Kidney (tissue), 14 donors: ENCODE data around the gene CADM4. TPM values are rescaled to one million over a fixed set of nuclear protein-coding genes. Genes with fewer than 3 reads are reported as not detected.

ENCODE experiments used
- DNase-seq, 5 donors: peaks; one replicate each; pipeline ENCODE4 v3.0.0-alpha.2; 2013 to 2020
- FAIRE-seq: peaks from 2 replicates; lab custom pipeline; 2012; peaks lifted over from hg19 to GRCh38; lab: Jason Lieb, UNC
- H3K27ac ChIP-seq, 2 donors: one replicate each; pipeline ENCODE4 v1.7.0; 2013; ENCODE audit warnings: low read depth in 2 of 2, low read length in 2 of 2, inconsistent platforms in 1 of 2
- H3K27me3 ChIP-seq: one replicate; pipeline ENCODE4 v1.7.1; 2013; ENCODE audit warnings: low read length, inconsistent platforms; ENCODE audit not compliant: control insufficient read depth, insufficient read depth
- H3K36me3 ChIP-seq, 3 donors: one replicate each; pipeline versions ENCODE4 v1.7.0 to v1.7.1; 2013; ENCODE audit warnings: low read length in 3 of 3, control low read depth in 1 of 3, inconsistent platforms in 1 of 3; ENCODE audit not compliant: insufficient read depth in 3 of 3, control insufficient read depth in 2 of 3
- H3K4me1 ChIP-seq, 3 donors: one replicate each; pipeline versions ENCODE4 v1.7.0 to v1.7.1; 2013; ENCODE audit warnings: low read length in 3 of 3, inconsistent platforms in 1 of 3, low read depth in 1 of 3; ENCODE audit not compliant: control insufficient read depth in 2 of 3, insufficient read depth in 2 of 3
- H3K4me3 ChIP-seq, 3 donors: one replicate each; pipeline versions ENCODE4 v1.7.0 to v1.8.1; 2013; ENCODE audit warnings: low read length in 3 of 3, control low read depth in 1 of 3, inconsistent platforms in 1 of 3
- H3K9ac ChIP-seq, 3 donors: one replicate each; pipeline versions ENCODE4 v1.7.0 to v1.7.1; 2013; ENCODE audit warnings: low read length in 3 of 3, control low read depth in 1 of 3, inconsistent platforms in 1 of 3
- H3K9me3 ChIP-seq, 3 donors: one replicate each; pipeline versions ENCODE4 v1.7.0 to v1.7.1; 2013; ENCODE audit warnings: low read length in 3 of 3, control low read depth in 1 of 3, inconsistent platforms in 1 of 3; ENCODE audit not compliant: control insufficient read depth in 2 of 3, insufficient read depth in 1 of 3
- CTCF ChIP-seq: IDR thresholded peaks from 3 replicates; pipeline ENCODE4 v1.5.1; 2012; ENCODE audit warnings: mild to moderate bottlenecking, moderate library complexity, borderline replicate concordance; ENCODE audit not compliant: insufficient read depth; ENCODE audit errors: extremely low read depth
- intact Hi-C: fragments of 100-400 bp; cut with DNase I; formaldehyde crosslinking; loops from one replicate; pipeline ENCODE4 v1.11.1; 2022
- polyA plus RNA-seq: library from polyadenylated mRNA; stranded (reverse); fragments of 350-450 nt; fragmentation: Illumina TruSeq; extraction: RNeasy Lipid Tissue Mini Kit (QIAGEN cat#74804); gene quantifications from one replicate; pipeline ENCODE4 v1.2.3, GENCODE V29; 2014; ENCODE audit warnings: low read depth, low replicate concordance; ENCODE audit not compliant: insufficient read depth
- total RNA-seq: library from RNA; stranded (reverse); fragmentation: NEBNext Ultra II Directional; extraction: Animal tissue kit (Norgen Biotek cat#: 25700); gene quantifications from one replicate; pipeline ENCODE4 v1.2.1, GENCODE V29; 2021
- donor health status: control.
- donor health status: control.
- donor health status: control.
- donor health status: control.
- donor health status: control.
- donor health status: DM: yes; HTN: yes; CAD: no.
- donor health status: Normal renal cell carcinoma (clear cell type).

The CADM4 gene
- total and polyA plus RNA-seq, 2 donors from 2014 or later = 25.3 to 47.0 TPM

- TF ChIP-seq CTCF = no peak
- Histone ChIP-seq H3K27me3 (no peaks in the 10 kb centered on the region), H3K4me3 (no peak overlapping the region), H3K4me1 (no peaks in the 10 kb centered on the region), H3K9me3 (peaks cover 0 to 6% (median 0%) of the 10 kb centered on the region in 3 donors), H3K9ac (no peak overlapping the region), H3K36me3 (no peaks in the 10 kb centered on the region), H3K27ac (no peak overlapping the region)
- FAIRE-seq = no peak
- intact Hi-C loops = no loop called here
- DNase-seq = no peak
Observed at GRCh38 chr19:43660971-43661360, 21.3 kb upstream of the CADM4 start.

GRCh38 chr19:43660301-43660970, 20.8 kb upstream of the CADM4 start:
- intact Hi-C loops = no loop called here
- Histone ChIP-seq H3K4me3 (no peak overlapping the region), H3K36me3 (no peaks in the 10 kb centered on the region)

GRCh38 chr19:43658494-43658893, 18.8 kb upstream of the CADM4 start:
- Histone ChIP-seq H3K9ac (no peak overlapping the region), H3K27ac (no peak overlapping the region), H3K36me3 (no peaks in the 10 kb centered on the region), H3K4me3 (no peak overlapping the region), H3K9me3 (peaks cover 0 to 6% (median 0%) of the 10 kb centered on the region in 3 donors), H3K27me3 (no peaks in the 10 kb centered on the region), H3K4me1 (no peaks in the 10 kb centered on the region)
- DNase-seq (no peak), FAIRE-seq (no peak)
- intact Hi-C loops = no loop called here
- TF ChIP-seq CTCF = no peak

More at GRCh38 chr19:43660301-43660970, 20.8 kb upstream of the CADM4 start:
- no peak overlapping the region for H3K27ac ChIP-seq
- TF ChIP-seq CTCF = no peak
- peaks cover 0 to 6% (median 0%) of the 10 kb centered on the region in 3 donors for H3K9me3 ChIP-seq
- DNase-seq (no peak), FAIRE-seq (no peak)
- no peaks in the 10 kb centered on the region for H3K4me1 ChIP-seq
- H3K27me3 ChIP-seq = no peaks in the 10 kb centered on the region
- H3K9ac ChIP-seq = no peak overlapping the region

GRCh38 chr19:43658001-43658400, 18.4 kb upstream of the CADM4 start:
- Histone ChIP-seq H3K27me3 (no peaks in the 10 kb centered on the region), H3K4me1 (no peaks in the 10 kb centered on the region), H3K9me3 (peaks cover 0 to 6% (median 0%) of the 10 kb centered on the region in 3 donors), H3K4me3 (no peak overlapping the region), H3K9ac (no peak overlapping the region), H3K27ac (no peak overlapping the region), H3K36me3 (no peaks in the 10 kb centered on the region)
- DNase-seq (no peak), FAIRE-seq (no peak)
- no peak for TF ChIP-seq CTCF
- intact Hi-C loops = no loop called here
